NCI-H82 treated with DMSO at 0.1 percent for 48 hours (cell line): ENCODE data around the gene SLC4A2.
"Not testable (repeated sequence)": the region's sequence is repeated elsewhere in the genome, so short reads cannot be mapped to it uniquely, and the experiment has no call there.

Source experiments
- DNase-seq: peaks from one replicate; lab custom pipeline; 2025; ENCODE audit not compliant: unreplicated experiment; lab: John Stamatoyannopoulos, UW

The SLC4A2 gene

GRCh38 chr7:151040616-151041375 lies 18.6 kb upstream of the SLC4A2 start:
- DNase-seq, result no peak

- not testable (repeated sequence) for DNase-seq
These were observed 15.9 kb upstream of the SLC4A2 start for GRCh38 chr7:151043449-151043848.

GRCh38 chr7:151043959-151044358 lies 15.4 kb upstream of the SLC4A2 start:
- no peak for DNase-seq

GRCh38 chr7:151045262-151045661 lies 14.1 kb upstream of the SLC4A2 start:
- peak; percentile 8 for DNase-seq

- DNase-seq, result no peak
These were observed 13.4 kb upstream of the SLC4A2 start for GRCh38 chr7:151045967-151046366.

- DNase-seq, result no peak
These were observed 12.5 kb upstream of the SLC4A2 start for GRCh38 chr7:151046603-151047573.

GRCh38 chr7:151047976-151048815 lies 11.2 kb upstream of the SLC4A2 start, which contains the start of gene ASIC3:
Gene ASIC3 (plus strand): TSS chr7:151048531. CDS start chr7:151048886, 355 bp downstream.
- DNase-seq, result no peak

GRCh38 chr7:151048911-151049463 lies 10.4 kb upstream of the SLC4A2 start:
- DNase-seq, result no peak

GRCh38 chr7:151051108-151051507 lies 8.3 kb upstream of the SLC4A2 start:
- DNase-seq, result no peak

- no peak for DNase-seq
These were observed 6.3 kb upstream of the SLC4A2 start for GRCh38 chr7:151053096-151053495.

GRCh38 chr7:151053751-151054150 lies 5.6 kb upstream of the SLC4A2 start:
- no peak for DNase-seq

- no peak for DNase-seq
These were observed 3.1 kb upstream of the SLC4A2 start for GRCh38 chr7:151056283-151056665.

GRCh38 chr7:151056666-151057505 lies 2.5 kb upstream of the SLC4A2 start:
- DNase-seq, result no peak

GRCh38 chr7:151057506-151057988 lies 1.8 kb upstream of the SLC4A2 start, which contains the start of gene CDK5:
Gene CDK5 (minus strand): TSS chr7:151057897. CDS start chr7:151057848, 49 bp downstream.
- DNase-seq, result peak; percentile 52

GRCh38 chr7:151057989-151058780 lies 1.2 kb upstream of the SLC4A2 start:
- peak; percentile 99 for DNase-seq

- no peak for DNase-seq
These were observed 515 bp upstream of the SLC4A2 start for GRCh38 chr7:151058781-151059366.

GRCh38 chr7:151060113-151060415 lies 675 bp downstream of the SLC4A2 start:
- DNase-seq, result no peak

- no peak for DNase-seq
These were observed 1.2 kb downstream of the SLC4A2 start for GRCh38 chr7:151060416-151061212.
